Head of caudate nucleus (tissue), 42 donors: ENCODE measurements around the gene ATOH7.
"Not testable (repeated sequence)": the region's sequence is repeated elsewhere in the genome, so short reads cannot be mapped to it uniquely, and the experiment has no call there.

Experiments
- DNase-seq, 42 donors: peaks; one replicate each; pipeline versions ENCODE4 v3.0.0 to v3.0.0-alpha.2; 2020 to 2021; ENCODE audit warnings: mixed read lengths in 7 of 42
- intact Hi-C: fragments of 100-400 bp; cut with DNase I; formaldehyde crosslinking; loops from one replicate; pipeline ENCODE4 v1.15.0; 2022

ATOH7 gene

DNA sequence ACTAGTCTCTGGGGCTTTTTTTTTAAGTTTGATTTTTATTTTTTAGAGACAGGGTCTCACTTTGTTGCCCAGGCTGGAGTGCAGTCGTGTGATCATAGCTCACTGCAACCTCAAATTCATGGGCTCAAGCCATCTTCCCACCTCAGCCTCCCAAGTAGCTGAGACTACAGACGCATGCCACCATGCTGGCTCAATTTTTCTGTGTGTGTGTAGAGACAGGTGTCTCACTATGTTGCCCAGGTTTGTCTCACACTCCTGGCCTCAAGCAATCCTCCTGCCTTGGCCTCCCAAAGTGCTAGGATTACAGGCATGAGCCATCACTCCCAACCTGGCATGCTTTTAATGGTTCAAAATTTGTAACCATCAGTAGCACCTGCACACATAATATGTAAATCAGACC, 36.1 kb downstream of the ATOH7 start:
- DNase-seq, intact Hi-C loops: not testable (repeated sequence)

DNA sequence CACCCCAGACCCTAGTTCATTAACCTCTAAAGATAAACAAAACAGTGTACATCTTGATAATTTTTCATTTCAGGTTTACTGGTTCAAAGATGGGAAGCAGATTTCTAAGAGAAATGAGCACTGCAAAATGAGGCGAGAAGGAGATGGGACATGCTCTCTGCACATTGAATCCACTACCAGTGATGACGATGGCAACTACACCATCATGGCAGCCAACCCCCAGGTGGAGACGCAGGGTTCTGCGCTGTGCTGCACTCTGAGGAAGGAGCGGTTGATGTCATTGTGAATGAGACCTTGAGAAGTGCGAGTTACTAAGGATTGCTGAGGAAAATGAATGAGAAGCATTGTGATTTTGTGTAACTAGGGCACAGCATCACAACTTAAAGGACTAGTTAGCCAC, 37.6 kb downstream of the ATOH7 start:
- intact Hi-C loops: no loop called here
- no peak for DNase-seq

DNA sequence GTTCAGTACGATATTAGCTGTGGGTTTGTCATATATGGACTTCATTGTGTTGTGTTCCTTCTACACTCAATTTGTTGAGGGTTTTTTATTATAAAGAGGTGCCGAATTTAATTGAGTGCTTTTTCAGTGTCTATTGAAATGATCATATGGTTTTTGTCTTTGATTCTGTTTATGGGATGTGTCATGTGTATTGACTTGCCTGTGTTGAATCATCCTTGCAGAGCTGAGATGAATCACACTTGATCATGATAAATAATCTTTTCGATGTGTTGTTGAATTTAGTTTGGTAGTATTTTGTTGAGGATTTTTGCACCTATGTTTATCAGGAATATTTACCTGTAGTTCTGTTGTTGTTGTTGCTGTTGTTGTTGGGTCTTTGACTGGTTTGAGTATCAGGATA, 39.8 kb downstream of the ATOH7 start:
- intact Hi-C loops: no loop called here
- no peak for DNase-seq

DNA sequence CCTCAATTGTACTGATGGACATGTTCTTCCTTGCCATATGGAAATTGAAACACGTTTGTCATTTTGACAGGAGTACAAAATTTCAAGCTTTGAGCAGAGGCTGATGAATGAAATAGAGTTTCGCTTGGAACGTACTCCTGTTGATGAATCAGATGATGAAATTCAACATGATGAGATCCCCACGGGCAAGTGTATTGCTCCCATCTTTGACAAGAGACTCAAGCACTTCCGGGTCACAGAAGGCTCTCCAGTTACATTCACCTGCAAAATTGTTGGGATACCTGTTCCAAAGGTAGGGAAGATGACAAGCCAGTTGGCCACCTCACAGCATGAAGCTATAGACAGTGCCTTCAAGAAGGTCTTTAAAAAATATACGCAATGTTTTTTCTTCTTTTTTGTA, 43.1 kb downstream of the ATOH7 start:
- no peak for DNase-seq
- intact Hi-C loops: no loop called here

DNA sequence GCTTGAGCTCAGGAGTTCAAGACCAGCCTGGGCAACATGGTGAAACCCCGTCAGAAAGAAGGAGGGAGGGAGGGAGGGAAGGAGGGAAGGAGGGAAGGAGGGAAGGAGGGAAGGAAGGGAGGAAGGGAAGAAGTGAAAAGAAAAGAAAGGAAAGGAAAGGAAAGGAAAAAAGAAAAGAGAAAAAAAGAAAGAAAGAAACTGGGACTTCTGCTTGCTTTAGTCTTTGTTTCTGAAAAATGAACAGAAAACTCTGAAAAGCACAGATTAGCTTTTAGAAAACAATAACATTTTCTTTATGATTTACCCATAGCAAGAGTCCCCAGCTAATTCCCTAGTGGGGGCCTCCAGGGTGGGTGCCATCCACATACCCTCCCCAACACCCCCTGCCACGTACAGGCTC, 46.8 kb downstream of the ATOH7 start:
- intact Hi-C loops: no loop called here
- DNase-seq: no peak

DNA sequence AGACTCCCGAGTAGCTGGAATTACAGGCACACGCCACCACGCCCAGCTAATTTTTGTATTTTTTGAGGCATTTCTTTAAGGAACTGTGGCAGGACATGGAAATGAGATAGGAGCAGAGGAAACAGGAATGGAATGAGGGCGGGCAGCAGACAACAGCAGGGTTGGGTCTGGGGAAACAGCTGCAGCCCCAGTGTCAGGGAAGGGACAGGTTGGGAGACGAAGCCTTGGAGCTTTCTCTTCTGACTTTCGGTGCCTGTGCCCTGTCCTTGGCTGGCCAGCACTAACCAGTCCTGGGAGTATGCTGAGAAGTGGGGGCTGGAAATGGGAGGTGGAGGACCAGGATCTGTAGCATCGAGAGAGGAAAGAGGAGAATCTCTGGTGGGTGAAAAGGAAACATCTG, 47.4 kb downstream of the ATOH7 start:
- no peak for DNase-seq
- intact Hi-C loops: no loop called here
